ENCODE measurements around the gene CDKAL1. TPM values are rescaled to one million over a fixed set of nuclear protein-coding genes. Genes with fewer than 3 reads are reported as not detected.

Gene CDKAL1
- total and polyA plus RNA-seq, 2 of the 8 experiments (the other 6 are each of a cell fraction or from before 2014, with no cell fraction given), result 8.4 to 24.6 TPM

- no peak for TF ChIP-seq CHD7 (IDR thresholded peaks at IDR 0.05; ENCODE audit: insufficient replicate concordance, low read length)
These were observed 166.1 kb downstream of the CDKAL1 start (continued) for GRCh38 chr6:20700375-20700774.

All from H1 (cell line).